ENCODE results near the gene GGA2.

GGA2 gene

GRCh38 chr16:23432176-23433128, 77.8 kb downstream of the GGA2 start:
- Histone ChIP-seq H3K9me3 (no peaks in the 10 kb centered on the region), H3K4me1 (no peaks in the 10 kb centered on the region), H3K27me3 (no peaks in the 10 kb centered on the region), H3K36me3 (peaks cover 84% of the 10 kb centered on the region), H4K20me1 (peaks cover 24% of the 10 kb centered on the region), H3K9ac (no peak overlapping the region), H3K4me2 (no peak overlapping the region), H3K27ac (no peak overlapping the region), H3K4me3 (no peak overlapping the region)
- TF ChIP-seq Cebpa-rat (IDR thresholded peaks at IDR 0.05) = no peak

GRCh38 chr16:23428351-23428750, 81.9 kb downstream of the GGA2 start:
- no peak overlapping the region for H3K27ac ChIP-seq
- TF ChIP-seq Cebpa-rat (IDR thresholded peaks at IDR 0.05) = no peak
- peaks cover 90% of the 10 kb centered on the region for H3K36me3 ChIP-seq
- no peak overlapping the region for H3K4me3 ChIP-seq
- H3K9ac ChIP-seq = no peak overlapping the region
- H3K4me2 ChIP-seq = no peak overlapping the region
- H3K27me3 ChIP-seq = no peaks in the 10 kb centered on the region
- H3K4me1 ChIP-seq = no peaks in the 10 kb centered on the region
- 0 out of 2 replicates have a peak, but pooled peaks cover 1% of the 10 kb centered on the region for H4K20me1 ChIP-seq
- no peaks in the 10 kb centered on the region for H3K9me3 ChIP-seq

- Histone ChIP-seq H3K27me3 (no peaks in the 10 kb centered on the region), H3K4me2 (no peak overlapping the region), H4K20me1 (no peaks in the 10 kb centered on the region), H3K9me3 (no peaks in the 10 kb centered on the region), H3K4me1 (no peaks in the 10 kb centered on the region), H3K27ac (no peak overlapping the region), H3K9ac (no peak overlapping the region), H3K4me3 (no peak overlapping the region), H3K36me3 (peaks cover 73% of the 10 kb centered on the region)
- no peak for TF ChIP-seq Cebpa-rat (IDR thresholded peaks at IDR 0.05)
These were observed 85.9 kb downstream of the GGA2 start for GRCh38 chr16:23424292-23424958.

- Histone ChIP-seq H3K4me1 (no peaks in the 10 kb centered on the region), H3K4me2 (no peak overlapping the region)
- no peak for TF ChIP-seq Cebpa-rat (IDR thresholded peaks at IDR 0.05)
These were observed 86.7 kb downstream of the GGA2 start for GRCh38 chr16:23423496-23424049.

GRCh38 chr16:23420011-23420410, 90.3 kb downstream of the GGA2 start:
- H3K4me2 ChIP-seq = no peak overlapping the region
- no peak overlapping the region for H3K27ac ChIP-seq
- H3K27me3 ChIP-seq = no peaks in the 10 kb centered on the region
- H3K9me3 ChIP-seq = no peaks in the 10 kb centered on the region
- peaks cover 81% of the 10 kb centered on the region for H3K36me3 ChIP-seq
- H4K20me1 ChIP-seq = no peaks in the 10 kb centered on the region
- H3K9ac ChIP-seq = no peak overlapping the region
- H3K4me1 ChIP-seq = no peaks in the 10 kb centered on the region
- no peak overlapping the region for H3K4me3 ChIP-seq
- TF ChIP-seq Cebpa-rat (IDR thresholded peaks at IDR 0.05) = no peak

More at GRCh38 chr16:23423496-23424049, 86.7 kb downstream of the GGA2 start:
- Histone ChIP-seq H4K20me1 (no peaks in the 10 kb centered on the region), H3K9me3 (no peaks in the 10 kb centered on the region), H3K36me3 (peaks cover 73% of the 10 kb centered on the region), H3K27ac (no peak overlapping the region), H3K4me3 (no peak overlapping the region), H3K9ac (no peak overlapping the region), H3K27me3 (no peaks in the 10 kb centered on the region)

- Histone ChIP-seq H3K9me3 (no peaks in the 10 kb centered on the region), H3K9ac (no peak overlapping the region), H3K36me3 (peaks cover 85% of the 10 kb centered on the region), H3K27me3 (no peaks in the 10 kb centered on the region), H4K20me1 (no peaks in the 10 kb centered on the region), H3K4me2 (no peak overlapping the region), H3K27ac (no peak overlapping the region), H3K4me3 (no peak overlapping the region), H3K4me1 (no peaks in the 10 kb centered on the region)
- no peak for TF ChIP-seq Cebpa-rat (IDR thresholded peaks at IDR 0.05)
These were observed 93.5 kb downstream of the GGA2 start for GRCh38 chr16:23416816-23417215.

GRCh38 chr16:23414731-23415130, 95.6 kb downstream of the GGA2 start:
- H4K20me1 ChIP-seq = no peaks in the 10 kb centered on the region
- H3K27ac ChIP-seq = no peak overlapping the region
- no peak overlapping the region for H3K4me3 ChIP-seq
- no peak overlapping the region for H3K4me2 ChIP-seq
- no peaks in the 10 kb centered on the region for H3K9me3 ChIP-seq
- no peak for TF ChIP-seq Cebpa-rat (IDR thresholded peaks at IDR 0.05)
- no peaks in the 10 kb centered on the region for H3K4me1 ChIP-seq
- no peak overlapping the region for H3K9ac ChIP-seq
- H3K27me3 ChIP-seq = no peaks in the 10 kb centered on the region
- peaks cover 98% of the 10 kb centered on the region for H3K36me3 ChIP-seq
